ENCODE results near the gene C1orf198. TPM values are rescaled to one million over a fixed set of nuclear protein-coding genes. Genes with fewer than 3 reads are reported as not detected.

Gene C1orf198
- total RNA-seq, 1 donor from 2014 or later: 3.9 TPM

DNA sequence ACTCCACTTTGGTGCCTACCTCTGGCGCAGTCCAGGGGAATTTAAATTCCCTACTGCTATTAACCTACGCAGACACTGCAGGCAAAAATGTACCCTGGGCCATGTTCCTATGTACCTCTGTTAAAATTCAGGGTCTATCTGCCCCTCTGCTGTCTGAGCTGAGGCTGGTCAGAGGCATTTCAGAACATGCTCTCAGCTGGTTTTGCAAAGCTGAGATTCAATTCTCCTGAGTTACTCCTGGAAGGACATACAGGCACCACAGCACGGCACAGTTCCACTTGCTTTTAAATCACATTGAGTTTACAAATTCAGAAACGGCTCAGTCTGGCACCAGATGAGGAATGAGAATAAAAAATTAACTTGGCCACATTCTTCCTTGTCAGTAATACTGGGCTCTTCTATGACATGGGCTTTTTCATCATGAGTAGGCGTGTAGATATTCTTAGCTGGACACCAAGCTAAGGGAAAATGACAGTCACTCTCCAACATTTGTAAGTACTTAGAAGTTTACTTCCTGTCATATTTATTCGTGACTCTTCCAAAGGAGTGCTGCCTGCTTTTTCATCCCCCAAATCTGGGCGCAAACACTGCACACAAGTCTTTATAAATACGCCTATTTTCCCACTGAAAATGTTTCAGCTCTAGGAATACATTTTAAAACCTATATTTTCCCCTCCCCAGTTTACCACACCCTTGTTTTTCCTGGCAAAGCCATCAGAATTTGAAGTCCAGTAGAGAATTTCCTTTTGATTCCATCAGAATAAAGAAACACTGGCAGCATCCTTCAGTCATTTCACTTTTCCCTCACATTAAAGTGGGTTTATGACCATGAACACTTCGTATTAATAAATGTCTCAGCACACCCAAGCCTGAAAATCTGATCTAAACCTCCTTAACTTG, 1.9 kb downstream of the C1orf198 start:
- no peak overlapping the region for H3K27ac Mint-ChIP-seq
- intact Hi-C loops (cut with micrococcal nuclease): loop anchor here (2.0 to 5.0 kb wide), 3 partner anchors 174 to 661 kb away; partner anchors contain the start of genes EXOC8, FAM89A, SPRTN and TSNAX
- ChIA-PET CTCF (no interaction called here), POLR2A (no interaction called here)
- H3K4me1 Mint-ChIP-seq: peaks cover 15% of the 10 kb centered on the region
- H3K36me3 Mint-ChIP-seq (ENCODE audit: low read depth): peaks cover 4% of the 10 kb centered on the region
- H3K9me3 Mint-ChIP-seq: no peaks in the 10 kb centered on the region
- TF ChIP-seq, protein P1, sequence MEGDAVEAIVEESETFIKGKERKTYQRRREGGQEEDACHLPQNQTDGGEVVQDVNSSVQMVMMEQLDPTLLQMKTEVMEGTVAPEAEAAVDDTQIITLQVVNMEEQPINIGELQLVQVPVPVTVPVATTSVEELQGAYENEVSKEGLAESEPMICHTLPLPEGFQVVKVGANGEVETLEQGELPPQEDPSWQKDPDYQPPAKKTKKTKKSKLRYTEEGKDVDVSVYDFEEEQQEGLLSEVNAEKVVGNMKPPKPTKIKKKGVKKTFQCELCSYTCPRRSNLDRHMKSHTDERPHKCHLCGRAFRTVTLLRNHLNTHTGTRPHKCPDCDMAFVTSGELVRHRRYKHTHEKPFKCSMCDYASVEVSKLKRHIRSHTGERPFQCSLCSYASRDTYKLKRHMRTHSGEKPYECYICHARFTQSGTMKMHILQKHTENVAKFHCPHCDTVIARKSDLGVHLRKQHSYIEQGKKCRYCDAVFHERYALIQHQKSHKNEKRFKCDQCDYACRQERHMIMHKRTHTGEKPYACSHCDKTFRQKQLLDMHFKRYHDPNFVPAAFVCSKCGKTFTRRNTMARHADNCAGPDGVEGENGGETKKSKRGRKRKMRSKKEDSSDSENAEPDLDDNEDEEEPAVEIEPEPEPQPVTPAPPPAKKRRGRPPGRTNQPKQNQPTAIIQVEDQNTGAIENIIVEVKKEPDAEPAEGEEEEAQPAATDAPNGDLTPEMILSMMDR (IDR thresholded peaks at IDR 0.05): no peak
- H3K4me3 Mint-ChIP-seq: peak overlapping the region; percentile 66
- no peak for DNase-seq
- peaks cover 16% of the 10 kb centered on the region for H3K27me3 Mint-ChIP-seq
- ATAC-seq (ENCODE audit: low read depth): no peak

DNA sequence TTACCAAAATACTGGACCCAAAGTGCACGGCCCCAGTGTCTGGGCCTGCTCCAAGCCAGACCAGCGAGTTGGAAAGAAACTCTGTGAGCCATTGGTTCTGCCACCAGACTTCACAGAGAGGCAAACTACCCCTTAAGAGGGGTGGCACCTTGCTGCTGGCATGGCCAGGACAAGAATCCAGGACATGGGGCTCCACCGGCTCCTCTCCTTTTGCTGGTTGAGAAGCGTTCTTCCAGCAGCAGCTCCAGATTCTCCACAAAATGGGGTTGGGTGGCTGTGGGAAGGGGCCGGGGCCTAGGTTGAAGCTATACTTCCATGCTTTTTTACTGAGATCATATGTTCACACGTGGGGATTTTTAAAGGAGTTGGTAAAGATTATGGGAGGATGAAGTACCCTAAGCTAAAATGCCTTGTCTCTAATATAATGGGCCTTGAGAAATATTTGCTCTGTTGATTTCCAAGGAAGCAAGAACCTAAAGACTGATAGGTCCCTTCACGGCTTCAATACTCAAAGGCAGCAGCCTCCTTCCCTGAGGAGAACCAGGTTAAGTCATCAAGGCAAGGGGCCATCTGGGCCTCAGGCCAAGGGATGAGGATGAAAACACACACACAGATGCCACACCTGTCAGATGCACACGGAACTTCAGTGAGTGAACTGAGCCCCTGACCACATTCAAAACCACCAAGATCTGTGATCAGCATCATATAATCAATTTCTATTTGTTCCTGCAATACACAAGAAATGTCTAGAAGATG, 3.1 kb downstream of the C1orf198 start:
- intact Hi-C loops (cut with micrococcal nuclease): loop anchor here (5.0 kb wide), 2 partner anchors 472 to 662 kb away; partner anchors contain the start of genes EXOC8, SPRTN and TSNAX
- H3K27ac Mint-ChIP-seq: no peak overlapping the region
- no peak overlapping the region for H3K4me3 Mint-ChIP-seq
- ChIA-PET POLR2A (no interaction called here), CTCF (no interaction called here)
- H3K27me3 Mint-ChIP-seq: peaks cover 12% of the 10 kb centered on the region
- no peaks in the 10 kb centered on the region for H3K9me3 Mint-ChIP-seq
- ATAC-seq (ENCODE audit: low read depth) (no peak), DNase-seq (no peak)
- TF ChIP-seq, protein P1 (IDR thresholded peaks at IDR 0.05): no peak
- peaks cover 15% of the 10 kb centered on the region for H3K4me1 Mint-ChIP-seq
- peaks cover 4% of the 10 kb centered on the region for H3K36me3 Mint-ChIP-seq (ENCODE audit: low read depth)

- Mint-ChIP-seq H3K9me3 (no peaks in the 10 kb centered on the region), H3K4me3 (no peak overlapping the region), H3K27me3 (peaks cover 10% of the 10 kb centered on the region), H3K27ac (no peak overlapping the region), H3K36me3 (ENCODE audit: low read depth) (peaks cover 4% of the 10 kb centered on the region), H3K4me1 (peaks cover 15% of the 10 kb centered on the region)
- ChIA-PET CTCF (no interaction called here), POLR2A (no interaction called here)
- intact Hi-C loops (cut with micrococcal nuclease): no loop called here
- DNase-seq (no peak), ATAC-seq (ENCODE audit: low read depth) (no peak)
- TF ChIP-seq, protein P1 (IDR thresholded peaks at IDR 0.05): no peak
Observed at GRCh38 chr1:230864441-230864840, 3.9 kb downstream of the C1orf198 start.

DNA sequence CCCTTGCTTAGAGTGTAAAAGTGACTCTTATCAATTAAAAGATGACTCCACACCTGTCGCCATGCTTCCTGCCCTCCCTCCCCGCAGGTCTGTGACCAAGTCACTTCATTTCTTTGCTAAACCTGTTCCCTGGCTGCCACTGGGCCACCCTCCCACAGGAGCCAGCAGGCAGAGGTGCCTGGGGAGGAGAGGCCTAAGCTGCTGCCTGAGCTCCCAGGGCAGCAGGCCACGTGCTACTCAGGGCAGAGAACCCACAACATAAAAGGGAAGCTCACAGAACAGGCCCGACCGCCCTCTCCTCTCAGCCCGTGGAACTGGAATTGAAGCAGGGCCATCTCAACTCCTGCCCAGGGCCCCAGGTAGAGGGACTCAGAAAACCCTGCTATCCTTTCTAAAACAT, 4.9 kb downstream of the C1orf198 start:
- Mint-ChIP-seq H3K9me3 (no peaks in the 10 kb centered on the region), H3K4me3 (no peak overlapping the region), H3K27ac (no peak overlapping the region), H3K36me3 (ENCODE audit: low read depth) (peaks cover 4% of the 10 kb centered on the region), H3K27me3 (peaks cover 7% of the 10 kb centered on the region), H3K4me1 (peaks cover 13% of the 10 kb centered on the region)
- DNase-seq: no peak
- intact Hi-C loops (cut with micrococcal nuclease): no loop called here
- TF ChIP-seq, protein P1 (IDR thresholded peaks at IDR 0.05): no peak
- CTCF ChIA-PET: no interaction called here
- POLR2A ChIA-PET: no interaction called here
- no peak for ATAC-seq (ENCODE audit: low read depth)

DNA sequence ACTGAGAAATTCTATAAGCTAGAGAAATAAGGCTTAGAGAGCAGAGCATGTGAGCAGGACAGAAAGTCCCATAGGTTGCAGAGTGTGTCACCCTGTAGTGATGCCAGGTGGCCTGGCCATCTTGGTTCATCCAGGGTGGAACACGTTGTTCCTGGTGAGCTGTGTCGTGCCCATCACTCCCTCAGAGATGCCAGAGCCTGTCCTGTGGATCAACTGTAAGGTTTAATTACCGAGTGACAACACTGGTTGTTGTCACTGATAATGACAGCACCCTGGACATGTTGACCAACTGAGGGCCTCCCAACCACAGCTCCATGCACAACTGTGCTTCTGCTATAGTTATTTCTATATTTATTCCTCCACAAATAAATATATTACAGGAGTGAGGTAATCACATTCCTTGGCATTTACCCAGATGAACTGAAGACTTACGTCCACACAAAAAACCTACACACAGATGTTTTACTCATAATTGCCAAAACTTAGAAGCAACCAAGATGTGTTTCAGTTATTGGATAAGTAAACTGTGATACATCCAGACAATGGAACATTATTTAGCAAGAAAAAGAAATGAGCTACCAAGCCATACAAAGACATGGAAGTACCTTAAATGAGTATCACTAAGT, 6.2 kb downstream of the C1orf198 start:
- H3K4me3 Mint-ChIP-seq: no peak overlapping the region
- no peaks in the 10 kb centered on the region for H3K9me3 Mint-ChIP-seq
- peaks cover 5% of the 10 kb centered on the region for H3K27me3 Mint-ChIP-seq
- H3K36me3 Mint-ChIP-seq (ENCODE audit: low read depth): no peaks in the 10 kb centered on the region
- CTCF ChIA-PET: no interaction called here
- POLR2A ChIA-PET: no interaction called here
- TF ChIP-seq, protein P1 (IDR thresholded peaks at IDR 0.05): no peak
- ATAC-seq (ENCODE audit: low read depth) (no peak), DNase-seq (no peak)
- H3K27ac Mint-ChIP-seq: no peak overlapping the region
- peaks cover 8% of the 10 kb centered on the region for H3K4me1 Mint-ChIP-seq
- intact Hi-C loops (cut with micrococcal nuclease): no loop called here
